ENCODE data around the gene CABP1. TPM values are rescaled to one million over a fixed set of nuclear protein-coding genes. Genes with fewer than 3 reads are reported as not detected.

The CABP1 gene
- total and polyA plus RNA-seq, 2 of the 13 experiments (the other 11 are each of a cell fraction or from before 2014, with no cell fraction given), result not detected

GRCh38 chr12:120686690-120687577, 46.5 kb downstream of the CABP1 start, which contains the start of gene MLEC (continued):
- TF ChIP-seq ZNF687 (CRISPR knock-in tag; IDR thresholded peaks at IDR 0.05), result peak; percentile 87
- peak; percentile 93 for TF ChIP-seq ZNF605 (CRISPR knock-in tag; IDR thresholded peaks at IDR 0.05)
- TF ChIP-seq ZNF207 (IDR thresholded peaks at IDR 0.05; ENCODE audit: borderline replicate concordance), result no peak
- no peak for TF ChIP-seq ZNF292 (CRISPR knock-in tag; IDR thresholded peaks at IDR 0.05; ENCODE audit: borderline replicate concordance, low read depth)
- no peak for TF ChIP-seq KIAA2018 (CRISPR knock-in tag; IDR thresholded peaks at IDR 0.05; ENCODE audit: borderline replicate concordance)
- 0 out of 2 replicates have a peak, but pooled peaks have one; percentile 19 for TF ChIP-seq ZNF629 (CRISPR knock-in tag; conservative IDR thresholded peaks at IDR 0.05)
- no peak for TF ChIP-seq BATF2 (CRISPR knock-in tag; IDR thresholded peaks at IDR 0.05)
- peak; percentile 72 for TF ChIP-seq MED1 (CRISPR knock-in tag; IDR thresholded peaks at IDR 0.05)
- no peak for TF ChIP-seq ZNF224 (CRISPR knock-in tag; IDR thresholded peaks at IDR 0.05)
- TF ChIP-seq MAFG (CRISPR knock-in tag; IDR thresholded peaks at IDR 0.05), result no peak
- no peak for TF ChIP-seq HBP1 (CRISPR knock-in tag; IDR thresholded peaks at IDR 0.05; ENCODE audit: low read depth)
- TF ChIP-seq ZBTB3 (CRISPR knock-in tag; IDR thresholded peaks at IDR 0.05; ENCODE audit: borderline replicate concordance, low read depth), result no peak
- no peak for TF ChIP-seq ZNF10 (CRISPR knock-in tag; IDR thresholded peaks at IDR 0.05; ENCODE audit: borderline replicate concordance, low read depth)
